HG03045 (cell line): Measurements from ENCODE around the gene DPP10.

Source experiments
- ATAC-seq: cut with Tn5 transposase; IDR thresholded peaks from one replicate; pipeline ENCODE4 v1.9.1; 2021; ENCODE audit warnings: mild to moderate bottlenecking, moderate library complexity; ENCODE audit not compliant: unreplicated experiment

The DPP10 gene

GRCh38 chr2:115115135-115115534 is 672.7 kb downstream of the DPP10 start:
- ATAC-seq: no peak

GRCh38 chr2:115118306-115118705 is 675.9 kb downstream of the DPP10 start:
- no peak for ATAC-seq

GRCh38 chr2:115119086-115119485 is 676.6 kb downstream of the DPP10 start:
- ATAC-seq: no peak

DNA sequence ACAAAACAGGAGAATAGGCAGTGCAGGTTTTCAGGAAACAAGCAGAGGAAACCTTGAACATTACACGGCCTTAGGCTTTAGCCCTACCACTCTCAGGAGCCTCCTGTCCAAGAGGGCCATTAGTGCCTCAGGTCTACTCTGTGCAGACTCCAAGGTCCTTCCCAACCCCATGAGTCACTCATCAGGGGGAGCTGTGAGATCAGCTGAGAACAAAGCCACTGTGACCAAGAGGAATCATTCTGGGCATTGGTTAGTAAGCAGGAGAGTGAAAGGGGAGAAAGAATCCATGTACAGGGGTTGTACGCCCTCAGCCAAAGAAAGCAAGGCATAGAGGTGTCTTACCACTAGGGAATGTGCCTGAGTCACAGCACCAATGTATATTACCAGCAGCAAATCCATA is 680.3 kb downstream of the DPP10 start:
- no peak for ATAC-seq

GRCh38 chr2:115124817-115125216 is 682.4 kb downstream of the DPP10 start:
- no peak for ATAC-seq

- no peak for ATAC-seq
Observed at GRCh38 chr2:115129536-115129935, 687.1 kb downstream of the DPP10 start.

DNA sequence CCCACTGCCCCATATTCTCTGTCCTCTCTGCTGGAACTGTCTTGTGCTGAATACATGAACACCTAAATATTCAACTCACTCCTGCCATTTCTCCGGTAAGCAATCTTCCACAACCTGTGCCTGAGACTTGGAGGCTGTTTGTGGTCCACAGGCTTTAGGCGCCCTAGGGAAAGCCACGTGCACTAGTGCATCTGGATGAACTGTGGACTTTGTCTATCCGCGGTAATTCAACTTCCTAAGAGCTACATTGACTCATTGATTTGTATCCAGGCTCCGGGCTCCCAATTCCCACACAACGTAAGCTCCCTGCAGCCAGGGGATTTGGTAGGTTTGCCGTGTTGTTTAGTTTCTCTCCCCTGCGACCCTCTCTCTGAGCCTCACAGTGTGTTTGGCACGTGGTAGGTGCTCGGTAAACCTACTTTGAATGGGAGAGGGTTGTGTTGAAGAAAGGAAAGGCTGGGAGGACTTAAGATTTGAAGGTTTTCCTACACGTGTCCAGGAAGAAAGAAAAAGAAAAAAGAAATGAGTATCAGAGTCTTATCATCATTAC is 718.2 kb downstream of the DPP10 start:
- ATAC-seq: no peak

DNA sequence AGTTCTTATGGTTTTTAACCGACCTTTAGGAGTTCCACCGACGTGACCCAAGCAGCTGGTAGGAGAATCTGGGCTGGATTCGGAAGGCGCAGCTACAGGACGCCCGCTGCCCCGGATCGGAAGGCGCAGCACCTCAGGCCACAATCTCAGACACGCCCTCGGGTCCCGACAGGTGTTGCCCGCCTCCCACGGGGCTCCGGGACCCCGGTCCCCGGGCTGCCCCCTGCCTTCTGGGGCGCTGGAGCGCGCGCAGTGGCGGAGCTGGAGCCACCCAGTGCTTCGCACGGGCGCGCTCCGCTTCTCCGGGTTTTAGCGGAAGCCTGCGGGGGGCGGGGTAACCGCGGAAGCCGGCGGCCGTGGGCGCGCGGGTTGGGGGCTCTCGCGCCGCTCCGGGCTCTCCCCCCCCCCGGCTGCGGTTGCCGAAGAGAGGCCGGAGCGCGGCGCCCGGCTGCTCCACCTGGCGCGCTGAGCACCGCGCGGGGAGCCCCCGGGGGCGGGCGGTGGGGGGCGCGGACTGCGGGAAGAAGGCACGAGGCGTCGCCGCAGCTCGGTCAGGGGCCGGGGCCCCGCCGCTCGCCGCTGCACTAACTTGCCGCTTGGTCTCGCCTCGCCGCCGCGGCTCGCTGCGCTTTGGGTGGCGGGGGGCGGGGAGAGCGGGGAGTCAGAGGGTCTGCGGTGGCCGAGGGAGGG is 718.8 kb downstream of the DPP10 start:
- no peak for ATAC-seq

DNA sequence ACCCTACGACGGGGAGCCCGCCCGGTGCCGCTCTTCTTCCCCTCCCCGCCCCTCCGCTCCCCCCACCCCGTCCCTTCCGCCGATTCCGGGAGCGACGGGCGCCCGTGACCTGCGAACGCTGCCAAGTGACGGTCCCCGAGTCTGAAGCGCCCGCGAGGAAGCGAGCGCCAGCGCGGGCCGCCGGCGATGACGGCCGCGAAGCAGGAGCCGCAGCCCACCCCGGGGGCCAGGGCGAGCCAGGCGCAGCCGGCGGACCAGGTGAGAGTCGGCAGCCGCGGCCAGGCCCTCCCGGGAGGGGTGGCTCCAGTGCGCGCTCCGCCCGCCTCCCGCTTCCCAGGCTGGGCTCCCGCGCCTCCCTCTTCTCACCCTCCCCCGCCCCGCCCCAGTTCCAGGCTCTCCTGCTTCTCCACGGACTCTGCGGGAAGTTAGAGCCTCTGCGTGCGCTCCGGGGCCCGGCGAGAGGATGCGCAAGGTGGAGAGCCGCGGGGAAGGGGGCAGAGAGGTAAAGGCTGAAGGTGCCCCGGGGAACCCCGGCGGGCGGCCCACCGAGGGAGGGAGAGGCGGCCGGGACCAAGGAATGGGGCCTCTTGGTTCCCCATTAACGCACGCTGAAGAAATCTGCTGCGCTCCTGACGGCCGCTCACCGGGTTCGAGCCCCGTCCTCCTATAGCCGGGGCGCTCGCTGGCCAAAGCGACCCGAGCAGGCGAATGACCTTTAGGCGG is 719.5 kb downstream of the DPP10 start:
- ATAC-seq: no peak

- no peak for ATAC-seq
Observed at GRCh38 chr2:115162494-115163293, 720.3 kb downstream of the DPP10 start.

DNA sequence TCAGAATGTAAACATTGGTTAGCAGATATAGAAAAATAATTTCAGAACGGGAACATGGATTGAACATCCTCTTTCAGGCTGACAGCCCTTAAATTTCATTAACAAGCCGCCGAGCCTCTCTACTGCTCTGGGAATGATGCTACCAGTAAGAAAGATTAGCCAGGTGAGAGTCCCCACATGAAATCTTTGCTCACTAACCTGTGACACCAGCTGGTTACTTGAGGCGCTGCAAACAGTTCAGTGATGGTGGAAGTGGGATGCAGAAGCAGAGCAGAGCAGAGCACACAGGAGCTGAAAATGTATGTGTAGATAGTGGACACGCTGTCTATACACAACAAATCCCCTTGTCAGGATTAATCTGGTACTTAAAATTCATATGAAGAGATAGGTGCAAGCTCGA is 721.1 kb downstream of the DPP10 start:
- no peak for ATAC-seq

DNA sequence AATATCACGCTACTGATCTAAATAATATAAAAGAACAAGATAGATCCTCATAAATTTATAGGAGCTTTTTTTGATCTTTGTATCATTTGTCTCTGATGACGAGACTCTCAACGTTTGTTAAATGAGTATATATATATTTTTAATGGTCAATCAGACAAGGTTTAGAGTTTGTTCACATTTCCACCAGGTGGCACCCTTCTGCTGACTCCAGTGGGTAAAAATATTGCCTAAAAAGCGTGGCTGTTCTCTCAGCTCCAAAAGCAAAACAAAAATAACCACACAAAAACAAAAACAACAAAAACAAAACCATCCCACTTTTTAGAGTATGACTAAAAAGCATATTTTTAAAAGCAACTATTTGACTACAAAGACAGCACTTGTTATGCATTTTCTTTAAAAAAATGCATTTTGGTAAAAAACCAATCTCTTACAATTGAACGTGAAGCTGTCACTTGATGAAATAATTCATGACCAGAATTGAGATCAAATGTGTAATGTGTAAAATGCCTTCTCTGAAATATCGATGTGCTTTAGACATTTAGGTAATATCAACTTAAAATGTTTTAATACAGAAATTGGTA is 723.2 kb downstream of the DPP10 start:
- no peak for ATAC-seq

DNA sequence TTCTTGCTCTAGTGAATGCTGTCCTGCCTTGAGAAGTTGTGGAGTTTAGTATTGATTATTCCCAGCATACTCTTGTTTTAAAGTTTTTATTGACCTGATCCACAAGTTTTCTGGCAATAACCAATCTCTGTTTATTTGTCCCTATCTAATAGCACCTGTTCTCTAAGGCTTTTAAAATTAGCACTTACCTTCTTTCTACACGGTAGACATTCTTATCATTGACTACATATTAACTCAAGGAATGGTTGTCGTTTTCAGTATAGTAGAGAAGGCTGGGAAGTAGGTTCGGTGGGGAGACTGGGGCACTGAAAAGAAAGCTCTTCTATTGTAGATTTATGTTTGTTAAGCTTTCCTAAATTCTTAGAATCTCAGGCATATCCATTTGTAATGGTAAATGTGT is 726.0 kb downstream of the DPP10 start:
- ATAC-seq: no peak

DNA sequence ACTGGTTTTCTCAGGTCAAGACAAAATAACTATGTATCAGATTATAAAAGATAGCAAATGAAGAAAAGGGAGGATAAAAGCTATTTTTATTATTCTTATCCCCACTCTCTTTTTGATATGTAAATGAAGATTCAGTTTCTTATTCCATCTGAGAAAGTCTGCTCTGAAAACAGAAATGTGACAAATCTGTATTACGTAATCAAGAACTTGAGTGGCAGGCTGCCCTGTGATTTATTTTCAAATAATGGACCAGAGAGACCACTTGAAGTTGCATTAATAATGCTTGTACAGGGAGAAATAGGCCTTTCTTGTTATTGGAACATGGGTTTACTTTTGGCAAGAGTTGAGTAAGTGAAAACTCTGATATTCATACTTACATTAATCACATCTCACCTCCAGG is 727.4 kb downstream of the DPP10 start:
- no peak for ATAC-seq

GRCh38 chr2:115171751-115172150 is 729.3 kb downstream of the DPP10 start:
- ATAC-seq: no peak

DNA sequence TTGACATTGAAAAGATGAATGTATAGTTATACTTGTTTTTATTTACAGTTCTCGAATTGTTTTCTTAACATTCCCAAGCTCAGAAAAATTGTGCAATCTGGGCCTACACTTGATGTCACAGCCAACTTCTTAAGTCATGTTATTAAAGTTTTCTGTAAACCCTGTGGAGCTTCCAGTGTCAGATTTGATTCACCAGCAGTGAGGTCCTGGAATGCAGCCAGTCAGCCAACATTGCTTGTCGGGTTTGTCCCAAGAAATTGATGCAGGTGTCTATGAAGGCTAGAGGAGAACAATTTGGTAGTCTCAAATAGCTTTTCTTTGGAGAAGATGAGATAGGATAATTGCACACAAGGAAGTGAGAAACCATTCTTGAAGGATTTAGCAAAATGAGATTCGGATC is 732.2 kb downstream of the DPP10 start:
- ATAC-seq: no peak

- ATAC-seq: no peak
Observed at GRCh38 chr2:115183144-115183543, 740.7 kb downstream of the DPP10 start.

DNA sequence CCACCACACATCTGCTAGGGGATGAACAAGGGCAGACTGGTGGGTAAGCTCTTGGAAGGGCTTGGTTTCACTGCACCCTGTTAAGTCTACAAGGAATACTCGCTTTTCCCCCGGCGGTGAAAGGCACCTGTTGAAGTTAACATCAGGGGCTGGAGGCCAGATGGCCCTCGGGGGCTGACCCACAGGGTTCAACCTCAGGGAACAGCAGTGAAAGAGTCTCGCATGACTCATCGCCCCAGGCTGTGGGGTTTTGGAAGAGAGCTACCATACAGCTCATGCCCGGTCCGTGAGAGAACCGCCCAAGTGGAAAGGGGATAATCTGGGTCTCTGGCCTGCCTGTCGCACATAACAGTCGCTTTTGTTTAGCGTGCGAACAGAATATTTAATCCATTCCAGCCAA is 748.0 kb downstream of the DPP10 start:
- no peak for ATAC-seq

DNA sequence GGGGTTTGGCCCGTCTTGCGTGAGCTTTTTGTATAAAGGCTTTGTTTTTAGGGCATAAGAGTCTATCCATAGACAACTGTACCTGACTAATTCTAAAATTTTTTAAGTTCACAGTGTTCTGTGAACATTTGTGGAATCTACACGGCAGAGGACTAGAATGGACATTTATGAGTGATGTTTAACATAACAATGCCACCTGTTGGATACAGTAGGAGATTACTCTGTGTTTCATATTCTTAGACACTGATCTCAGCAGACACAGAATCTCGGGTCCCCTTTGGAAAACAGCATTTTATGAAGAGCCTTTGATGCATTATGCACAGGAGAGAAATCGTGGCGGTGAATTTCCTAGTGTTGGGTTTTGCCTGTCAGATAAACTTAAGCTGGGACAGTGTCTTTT is 752.2 kb downstream of the DPP10 start:
- ATAC-seq: no peak

DNA sequence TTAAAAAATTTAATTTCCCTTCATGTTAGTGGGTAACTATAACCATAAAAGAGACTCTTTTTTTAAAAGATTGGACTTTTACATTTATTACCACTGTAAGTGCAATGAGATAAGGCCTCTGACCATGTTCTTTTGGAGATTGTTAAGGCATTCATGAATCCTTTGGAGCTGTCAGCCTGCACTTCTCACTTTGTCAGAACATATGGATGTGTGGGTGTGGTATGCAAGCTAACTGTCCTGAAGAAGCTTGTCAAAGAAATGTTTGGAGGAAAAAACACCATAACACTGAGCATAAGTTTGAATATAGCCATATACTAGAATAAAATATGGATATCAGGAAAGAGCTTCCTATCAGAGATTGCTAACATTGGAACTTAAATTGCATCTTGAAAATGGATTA is 754.1 kb downstream of the DPP10 start:
- no peak for ATAC-seq

DNA sequence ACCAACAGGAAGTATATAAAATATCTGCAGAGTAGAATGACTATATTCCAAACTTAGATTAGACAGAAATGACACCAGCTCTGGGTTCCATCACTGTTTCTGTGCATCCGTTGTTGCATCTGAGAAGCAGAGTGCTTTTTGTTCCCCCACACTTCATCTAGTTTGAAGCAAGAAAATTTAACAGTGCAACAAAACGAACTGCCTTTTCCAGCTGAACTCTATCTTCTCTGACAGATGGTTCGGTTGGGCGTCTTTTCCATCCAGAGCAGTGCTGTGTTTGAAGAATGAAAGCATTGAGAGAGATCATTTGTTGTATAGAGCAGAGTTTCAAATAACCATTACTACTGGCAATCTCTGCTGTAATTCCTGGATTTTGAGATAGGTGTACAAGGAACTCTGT is 757.5 kb downstream of the DPP10 start:
- no peak for ATAC-seq
